Karpas-422 (cell line): Measurements from ENCODE around the gene UBN1. TPM values are rescaled to one million over a fixed set of nuclear protein-coding genes. Genes with fewer than 3 reads are reported as not detected.
"Not testable (repeated sequence)": the region's sequence is repeated elsewhere in the genome, so short reads cannot be mapped to it uniquely, and the experiment has no call there.

ENCODE experiments used
- DNase-seq: peaks from one replicate; pipeline ENCODE4 v3.0.0-alpha.2; 2015
- H2AFZ ChIP-seq: fragments of 200-600 bp; sonication (generic); 2 replicates; pipeline ENCODE4 v1.6.1; 2014; ENCODE audit warnings: antibody characterized with exemption, low read length, mixed read lengths
- H3K27ac ChIP-seq: fragments of 200-600 bp; sonication (generic); 2 replicates; pipeline ENCODE4 v1.5.1; 2014; ENCODE audit warnings: mild to moderate bottlenecking, low read length, moderate library complexity
- H3K27me3 ChIP-seq: fragments of 200-600 bp; sonication (generic); 2 replicates; pipeline ENCODE4 v1.6.1; 2014; ENCODE audit warnings: low read length, mixed read lengths
- H3K36me3 ChIP-seq: fragments of 200-600 bp; sonication (generic); 2 replicates; pipeline ENCODE4 v1.6.1; 2014; ENCODE audit warnings: low read length, mixed read lengths; ENCODE audit not compliant: insufficient read depth
- H3K4me1 ChIP-seq: fragments of 200-600 bp; sonication (generic); 2 replicates; pipeline ENCODE4 v1.6.1; 2014; ENCODE audit warnings: mild to moderate bottlenecking, low read length, mixed read lengths
- H3K4me2 ChIP-seq: fragments of 200-600 bp; sonication (generic); 2 replicates; pipeline ENCODE4 v1.6.1; 2014; ENCODE audit warnings: low read length, low read depth, mild to moderate bottlenecking; ENCODE audit not compliant: poor library complexity, severe bottlenecking
- H3K4me3 ChIP-seq: fragments of 200-600 bp; sonication (generic); 2 replicates; pipeline ENCODE4 v1.5.1; 2014; ENCODE audit warnings: mild to moderate bottlenecking, antibody characterized with exemption, low read length, mixed read lengths
- H3K79me2 ChIP-seq: fragments of 200-600 bp; sonication (generic); 2 replicates; pipeline ENCODE4 v1.6.1; 2014; ENCODE audit warnings: mild to moderate bottlenecking, low read length, mixed read lengths
- H3K9ac ChIP-seq: fragments of 200-600 bp; sonication (generic); 2 replicates; pipeline ENCODE4 v1.6.0; 2014; ENCODE audit warnings: low read length
- H3K9me2 ChIP-seq: fragments of 200-600 bp; sonication (generic), shearing (Covaris generic); replicated peaks from 2 replicates; pipeline ENCODE4 v1.6.0; 2014; ENCODE audit warnings: mild to moderate bottlenecking, low read length, moderate library complexity; ENCODE audit not compliant: insufficient read depth
- H3K9me3 ChIP-seq: fragments of 300-700, 200-600 bp; sonication (generic); 2 replicates; pipeline ENCODE4 v1.6.1; 2014; ENCODE audit warnings: low read length, mixed read lengths
- H4K20me1 ChIP-seq: fragments of 200-600 bp; sonication (generic); 2 replicates; pipeline ENCODE4 v1.6.1; 2014; ENCODE audit warnings: mild to moderate bottlenecking, antibody characterized with exemption, low read length, low read depth; ENCODE audit not compliant: insufficient read depth
- total RNA-seq: library from RNA; depleted of rRNA; stranded (reverse); fragments of >200 nt; shearing (Covaris generic); gene quantifications from 2 replicates; pipeline ENCODE4 v1.2.3, GENCODE V29; 2014; ENCODE audit warnings: low replicate concordance

Gene UBN1
- total RNA-seq, 1 experiment from 2014 or later = 21.7 TPM

GRCh38 chr16:4924593-4925292 is 77.5 kb downstream of the UBN1 start:
- H2AFZ ChIP-seq = no peak overlapping the region
- no peaks in the 10 kb centered on the region for H3K9me2 ChIP-seq
- H3K79me2 ChIP-seq = no peaks in the 10 kb centered on the region
- H3K4me3 ChIP-seq = no peak overlapping the region
- H4K20me1 ChIP-seq = no peaks in the 10 kb centered on the region
- no peaks in the 10 kb centered on the region for H3K27me3 ChIP-seq
- no peak overlapping the region for H3K27ac ChIP-seq
- H3K4me1 ChIP-seq = no peaks in the 10 kb centered on the region
- H3K36me3 ChIP-seq = no peaks in the 10 kb centered on the region
- H3K9ac ChIP-seq = no peak overlapping the region
- DNase-seq = no peak
- peaks cover 6% of the 10 kb centered on the region; the same call in 1 of the 2 replicates for H3K9me3 ChIP-seq
- no peak overlapping the region for H3K4me2 ChIP-seq

- H4K20me1 ChIP-seq = no peaks in the 10 kb centered on the region
- H3K36me3 ChIP-seq = no peaks in the 10 kb centered on the region
These were observed 78.0 kb downstream of the UBN1 start for GRCh38 chr16:4925293-4925607.

GRCh38 chr16:4925791-4926190 is 78.5 kb downstream of the UBN1 start:
- Histone ChIP-seq H4K20me1 (no peaks in the 10 kb centered on the region), H3K9me3 (peaks cover 6% of the 10 kb centered on the region; the same call in 1 of the 2 replicates), H3K4me1 (no peaks in the 10 kb centered on the region), H3K9ac (no peak overlapping the region), H3K27ac (no peak overlapping the region), H3K4me2 (no peak overlapping the region), H3K9me2 (no peaks in the 10 kb centered on the region), H3K36me3 (no peaks in the 10 kb centered on the region), H3K79me2 (no peaks in the 10 kb centered on the region), H3K27me3 (no peaks in the 10 kb centered on the region), H2AFZ (no peak overlapping the region), H3K4me3 (no peak overlapping the region)
- DNase-seq = no peak

More at GRCh38 chr16:4925293-4925607, 78.0 kb downstream of the UBN1 start:
- DNase-seq = no peak
- Histone ChIP-seq H3K9ac (no peak overlapping the region), H3K4me3 (no peak overlapping the region), H3K27ac (no peak overlapping the region), H3K4me2 (no peak overlapping the region), H3K4me1 (no peaks in the 10 kb centered on the region), H3K79me2 (no peaks in the 10 kb centered on the region), H3K9me3 (peaks cover 6% of the 10 kb centered on the region; the same call in 1 of the 2 replicates), H3K27me3 (no peaks in the 10 kb centered on the region), H2AFZ (no peak overlapping the region), H3K9me2 (no peaks in the 10 kb centered on the region)

GRCh38 chr16:4926928-4927327 is 79.6 kb downstream of the UBN1 start:
- Histone ChIP-seq H3K4me1 (no peaks in the 10 kb centered on the region), H3K4me3 (no peak overlapping the region), H3K36me3 (no peaks in the 10 kb centered on the region), H4K20me1 (no peaks in the 10 kb centered on the region), H3K9me2 (no peaks in the 10 kb centered on the region), H3K27me3 (no peaks in the 10 kb centered on the region), H3K4me2 (no peak overlapping the region), H2AFZ (no peak overlapping the region), H3K9me3 (peaks cover 6% of the 10 kb centered on the region; the same call in 1 of the 2 replicates), H3K79me2 (no peaks in the 10 kb centered on the region), H3K9ac (no peak overlapping the region), H3K27ac (no peak overlapping the region)
- no peak for DNase-seq

GRCh38 chr16:4927661-4928060 is 80.4 kb downstream of the UBN1 start:
- no peaks in the 10 kb centered on the region for H3K79me2 ChIP-seq
- no peaks in the 10 kb centered on the region for H3K27me3 ChIP-seq
- H3K4me3 ChIP-seq = no peak overlapping the region
- H3K36me3 ChIP-seq = no peaks in the 10 kb centered on the region
- no peak overlapping the region for H3K27ac ChIP-seq
- peaks cover 6% of the 10 kb centered on the region; the same call in 1 of the 2 replicates for H3K9me3 ChIP-seq
- no peak overlapping the region for H2AFZ ChIP-seq
- H3K9me2 ChIP-seq = no peaks in the 10 kb centered on the region
- no peaks in the 10 kb centered on the region for H3K4me1 ChIP-seq
- H3K4me2 ChIP-seq = no peak overlapping the region
- no peak for DNase-seq
- H4K20me1 ChIP-seq = no peaks in the 10 kb centered on the region
- no peak overlapping the region for H3K9ac ChIP-seq

- no peaks in the 10 kb centered on the region for H3K9me2 ChIP-seq
- H3K36me3 ChIP-seq = no peaks in the 10 kb centered on the region
- no peak overlapping the region for H3K9ac ChIP-seq
- no peak overlapping the region for H2AFZ ChIP-seq
- DNase-seq = no peak
- H3K27ac ChIP-seq = no peak overlapping the region
- no peaks in the 10 kb centered on the region for H3K27me3 ChIP-seq
- peaks cover 6% of the 10 kb centered on the region; the same call in 1 of the 2 replicates for H3K9me3 ChIP-seq
- no peaks in the 10 kb centered on the region for H3K4me1 ChIP-seq
- no peaks in the 10 kb centered on the region for H4K20me1 ChIP-seq
- no peak overlapping the region for H3K4me3 ChIP-seq
- H3K4me2 ChIP-seq = no peak overlapping the region
- H3K79me2 ChIP-seq = no peaks in the 10 kb centered on the region
These were observed 80.9 kb downstream of the UBN1 start for GRCh38 chr16:4928227-4928626.

GRCh38 chr16:4929619-4930018 is 82.3 kb downstream of the UBN1 start:
- H3K36me3 ChIP-seq, H3K4me1 ChIP-seq, H3K27me3 ChIP-seq, H4K20me1 ChIP-seq, H3K27ac ChIP-seq, DNase-seq, H2AFZ ChIP-seq, H3K9ac ChIP-seq, H3K4me3 ChIP-seq, H3K9me3 ChIP-seq, H3K9me2 ChIP-seq, H3K79me2 ChIP-seq, H3K4me2 ChIP-seq: not testable (repeated sequence)

- Histone ChIP-seq H3K79me2 (no peaks in the 10 kb centered on the region), H3K36me3 (no peaks in the 10 kb centered on the region), H2AFZ (no peak overlapping the region), H3K27ac (no peak overlapping the region), H3K9me3 (peaks cover 6% of the 10 kb centered on the region; the same call in 1 of the 2 replicates), H3K4me2 (no peak overlapping the region), H3K4me1 (no peaks in the 10 kb centered on the region), H3K4me3 (no peak overlapping the region), H3K9me2 (no peaks in the 10 kb centered on the region), H3K27me3 (no peaks in the 10 kb centered on the region), H3K9ac (no peak overlapping the region), H4K20me1 (no peaks in the 10 kb centered on the region)
- DNase-seq = no peak
These were observed 84.1 kb downstream of the UBN1 start for GRCh38 chr16:4931381-4931780.
